Kidney epithelial cell (primary cell): ENCODE results near the gene CYP27C1. TPM values are rescaled to one million over a fixed set of nuclear protein-coding genes. Genes with fewer than 3 reads are reported as not detected.

ENCODE experiments used
- DNase-seq: peaks from one replicate; pipeline ENCODE4 v3.0.0-alpha.2; 2010; ENCODE audit warnings: low read depth
- H3K27me3 ChIP-seq: 2 replicates; pipeline ENCODE4 v1.6.0; 2011; ENCODE audit warnings: low read length; ENCODE audit not compliant: control insufficient read depth, insufficient read depth
- H3K36me3 ChIP-seq: 2 replicates; pipeline ENCODE4 v1.5.1; 2011; ENCODE audit warnings: low read length; ENCODE audit not compliant: control insufficient read depth, insufficient read depth
- H3K4me3 ChIP-seq: 2 replicates; pipeline ENCODE4 v1.5.1; 2011; ENCODE audit warnings: low read depth, mild to moderate bottlenecking, control low read depth, low read length
- CTCF ChIP-seq: IDR thresholded peaks from 2 replicates; pipeline ENCODE4 v1.5.1; 2011; ENCODE audit warnings: mild to moderate bottlenecking, moderate library complexity, low read length, control low read depth, inconsistent platforms; ENCODE audit not compliant: insufficient read depth, poor library complexity, severe bottlenecking
- total RNA-seq: library from RNA; depleted of rRNA; stranded (reverse); fragments of >200 nt; gene quantifications from 2 replicates; pipeline ENCODE4 v1.2.3, GENCODE V29; 2015

CYP27C1 gene
- total RNA-seq, 1 donor from 2014 or later, result 2.3 TPM

GRCh38 chr2:127175751-127176354, 44.2 kb downstream of the CYP27C1 start:
- TF ChIP-seq CTCF, result no peak
- no peak for DNase-seq
- Histone ChIP-seq H3K4me3 (no peak overlapping the region), H3K36me3 (no peaks in the 10 kb centered on the region), H3K27me3 (no peaks in the 10 kb centered on the region)

- no peak overlapping the region for H3K4me3 ChIP-seq
- H3K27me3 ChIP-seq, result no peaks in the 10 kb centered on the region
- no peaks in the 10 kb centered on the region for H3K36me3 ChIP-seq
- DNase-seq, result no peak
- no peak for TF ChIP-seq CTCF
Measured at GRCh38 chr2:127175041-127175721, 44.9 kb downstream of the CYP27C1 start.

GRCh38 chr2:127174640-127175039, 45.5 kb downstream of the CYP27C1 start:
- no peak for DNase-seq
- TF ChIP-seq CTCF, result no peak
- Histone ChIP-seq H3K4me3 (no peak overlapping the region), H3K36me3 (no peaks in the 10 kb centered on the region), H3K27me3 (no peaks in the 10 kb centered on the region)

GRCh38 chr2:127174136-127174535, 46.0 kb downstream of the CYP27C1 start:
- TF ChIP-seq CTCF, result peak; percentile 66
- no peak for DNase-seq
- H3K36me3 ChIP-seq, result no peaks in the 10 kb centered on the region
- H3K27me3 ChIP-seq, result no peaks in the 10 kb centered on the region
- H3K4me3 ChIP-seq, result no peak overlapping the region

- Histone ChIP-seq H3K4me3 (no peak overlapping the region), H3K27me3 (no peaks in the 10 kb centered on the region), H3K36me3 (no peaks in the 10 kb centered on the region)
- no peak for DNase-seq
- no peak for TF ChIP-seq CTCF
Measured at GRCh38 chr2:127173057-127173456, 47.0 kb downstream of the CYP27C1 start.

GRCh38 chr2:127172306-127172705, 47.8 kb downstream of the CYP27C1 start:
- no peak for TF ChIP-seq CTCF
- DNase-seq, result no peak
- H3K4me3 ChIP-seq, result no peak overlapping the region
- H3K36me3 ChIP-seq, result no peaks in the 10 kb centered on the region
- H3K27me3 ChIP-seq, result no peaks in the 10 kb centered on the region
